Posterior vena cava (tissue), 2 donors: ENCODE data around the gene CREB1. TPM values are rescaled to one million over a fixed set of nuclear protein-coding genes. Genes with fewer than 3 reads are reported as not detected.
"Not testable (repeated sequence)": the region's sequence is repeated elsewhere in the genome, so short reads cannot be mapped to it uniquely, and the experiment has no call there.

Experiments used
- DNase-seq: peaks from one replicate; pipeline ENCODE4 v3.0.0-alpha.2; 2020; ENCODE audit warnings: low spot score
- intact Hi-C, 2 donors: fragments of 100-400 bp; cut with DNase I; formaldehyde crosslinking; loops; one replicate each; pipeline versions ENCODE4 v1.14.1 to v1.14.2; 2022 to 2023
- total RNA-seq, 2 donors: library from RNA; stranded (reverse); fragmentation: NEBNext Ultra II Directional; extraction: Animal tissue kit (Norgen Biotek cat#: 25700); gene quantifications; one replicate each; pipeline ENCODE4 v1.2.1, GENCODE V29; 2021
- donor health status: DM: yes; HTN: yes; CAD: no.
- donor health status: DM: yes; HTN: yes; CAD: no.

CREB1 gene
- total RNA-seq, 2 donors from 2014 or later, result 62.0 to 67.9 TPM

- intact Hi-C loops, result no loop called here
Observed at GRCh38 chr2:207633686-207634085, 103.9 kb downstream of the CREB1 start.

GRCh38 chr2:207635468-207636200 lies 105.9 kb downstream of the CREB1 start:
- intact Hi-C loops, result loop anchor here in 1 of 2 donors (5.0 kb wide), 1 partner anchor 72 kb away; no protein-coding TSS in a partner anchor
- DNase-seq, result no peak

More at GRCh38 chr2:207633686-207634085, 103.9 kb downstream of the CREB1 start:
- no peak for DNase-seq

DNA sequence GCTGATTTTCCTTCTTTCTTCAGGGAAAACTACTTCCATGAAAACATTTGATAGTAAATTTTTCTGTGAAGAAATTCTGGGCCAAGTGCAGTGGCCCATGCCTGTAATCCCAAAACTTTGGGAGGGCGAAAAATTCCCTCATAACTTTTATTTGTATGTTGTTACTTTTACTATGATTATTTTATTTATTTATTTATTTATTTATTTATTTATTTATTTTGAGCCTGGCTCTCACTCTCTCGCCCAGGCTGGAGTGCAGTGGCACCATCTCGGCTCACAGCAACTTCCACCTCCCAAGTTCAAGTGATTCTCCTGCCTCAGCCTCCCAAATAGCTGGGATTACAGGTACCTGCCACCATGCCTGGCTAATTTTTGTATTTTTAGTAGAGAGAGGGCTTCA lies 109.5 kb downstream of the CREB1 start:
- intact Hi-C loops, result loop anchor here in 1 of 2 donors (5.0 kb wide), 1 partner anchor 68 kb away; no protein-coding TSS in a partner anchor
- DNase-seq, result not testable (repeated sequence)

- intact Hi-C loops, result no loop called here
- no peak for DNase-seq
Observed at GRCh38 chr2:207640160-207640559, 110.4 kb downstream of the CREB1 start.

DNA sequence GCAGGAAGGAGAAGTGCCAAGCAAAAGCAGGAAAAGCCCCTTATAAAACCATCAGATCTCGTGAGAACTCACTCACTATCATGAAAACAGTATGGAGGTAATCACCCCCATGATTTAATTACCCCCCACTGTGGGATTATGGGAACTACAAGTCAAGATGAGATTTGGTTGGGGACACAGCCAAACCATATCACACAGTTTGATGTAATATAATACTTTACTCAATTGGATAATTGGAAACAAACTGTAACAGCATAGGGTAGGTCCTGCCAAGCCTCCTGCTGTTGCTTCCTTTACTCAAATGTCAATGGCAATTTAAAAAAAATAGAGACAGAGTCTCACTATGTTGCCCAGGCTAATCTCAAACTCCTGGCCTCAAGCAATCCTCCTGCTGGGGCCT lies 110.9 kb downstream of the CREB1 start:
- DNase-seq, result no peak
- intact Hi-C loops, result no loop called here

GRCh38 chr2:207643892-207644291 lies 114.1 kb downstream of the CREB1 start:
- intact Hi-C loops, result no loop called here
- DNase-seq, result no peak

- intact Hi-C loops, DNase-seq: not testable (repeated sequence)
Observed at GRCh38 chr2:207646582-207646981, 116.8 kb downstream of the CREB1 start.

Other genes with a start within 250 kb of the CREB1 start
- gene METTL21A, start 95.4 kb downstream of the CREB1 start, total RNA-seq, result 1 to 10 TPM; 7.4 to 8.2 TPM
- gene CCNYL1, start 181.7 kb downstream of the CREB1 start, total RNA-seq, result 10 to 100 TPM; 17.8 to 34.5 TPM
- gene FZD5, start 239.9 kb downstream of the CREB1 start, total RNA-seq, result 1 to 10 TPM; 3.4 to 3.7 TPM